GM12873 (cell line): ENCODE results near the gene C1QTNF9B.

Source experiments
- CTCF ChIP-seq: IDR thresholded peaks from 2 replicates; pipeline ENCODE4 v1.5.1; 2012; ENCODE audit warnings: low read depth, mild to moderate bottlenecking, moderate library complexity, low read length, control low read depth; ENCODE audit not compliant: insufficient read depth; ENCODE audit errors: missing control alignments

The C1QTNF9B gene

GRCh38 chr13:23843436-23843835, 53.9 kb downstream of the C1QTNF9B start:
- no peak for TF ChIP-seq CTCF

GRCh38 chr13:23842406-23842805, 54.9 kb downstream of the C1QTNF9B start:
- TF ChIP-seq CTCF, result no peak
